ENCODE results near the gene GDPD4.

The GDPD4 gene

DNA sequence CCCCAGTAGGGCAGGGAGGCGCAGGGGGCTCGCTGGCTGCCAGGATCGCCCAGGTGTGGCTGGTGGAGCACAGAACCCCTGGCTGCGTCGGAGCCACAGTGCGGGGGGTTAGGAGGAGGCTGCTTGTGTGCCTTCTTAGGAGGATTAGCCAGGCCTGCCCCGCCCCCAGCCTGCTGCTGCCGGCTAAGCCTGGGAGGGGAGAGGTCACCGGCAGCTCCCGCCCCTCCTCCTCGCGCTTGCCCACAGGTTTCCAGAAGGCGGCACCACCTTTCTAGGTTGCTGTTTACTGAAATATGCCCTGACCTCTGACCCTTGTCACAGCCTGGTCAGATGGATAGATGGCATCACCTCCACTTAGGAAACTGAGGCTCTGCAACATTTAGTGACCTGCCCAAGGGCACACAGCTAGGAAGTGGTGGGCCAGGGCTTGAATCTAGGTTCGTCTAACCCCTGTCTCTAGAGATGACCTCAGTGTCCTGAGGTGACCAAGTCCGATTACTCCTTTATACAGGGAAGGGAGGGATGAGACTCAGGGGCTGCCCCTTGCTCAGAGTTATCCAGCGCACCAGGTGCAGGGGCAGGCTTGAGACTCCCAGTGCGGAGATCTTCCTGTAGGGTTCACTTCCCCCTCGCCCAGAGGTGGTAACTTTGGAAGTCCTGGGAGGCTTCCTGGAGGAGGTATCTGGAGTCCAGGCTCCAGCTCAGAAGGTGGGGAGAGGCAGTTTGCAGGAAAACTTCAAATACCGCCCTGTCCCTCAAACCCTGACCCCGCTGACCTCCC lies 129.4 kb downstream of the GDPD4 start:
- DNase-seq, result peak; percentile 72

DNA sequence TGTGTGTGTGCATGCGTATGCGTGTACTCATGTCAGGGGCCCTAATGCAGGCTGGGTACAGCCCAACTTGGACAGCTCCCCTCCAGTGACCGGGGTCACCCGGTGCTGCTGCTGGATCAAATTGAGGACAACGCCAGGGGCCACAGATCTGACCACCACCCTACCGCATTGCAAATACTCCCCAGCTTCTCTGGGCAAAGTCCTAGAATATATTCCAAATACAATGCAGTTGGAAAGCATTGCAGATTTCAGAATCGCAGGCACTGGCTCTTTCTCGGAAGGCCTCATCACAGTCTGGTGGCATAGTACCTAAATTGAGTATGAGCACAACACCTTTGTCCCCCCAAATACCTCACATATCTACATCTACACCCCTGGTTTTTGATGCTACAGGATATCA lies 130.2 kb downstream of the GDPD4 start:
- no peak for DNase-seq

DNA sequence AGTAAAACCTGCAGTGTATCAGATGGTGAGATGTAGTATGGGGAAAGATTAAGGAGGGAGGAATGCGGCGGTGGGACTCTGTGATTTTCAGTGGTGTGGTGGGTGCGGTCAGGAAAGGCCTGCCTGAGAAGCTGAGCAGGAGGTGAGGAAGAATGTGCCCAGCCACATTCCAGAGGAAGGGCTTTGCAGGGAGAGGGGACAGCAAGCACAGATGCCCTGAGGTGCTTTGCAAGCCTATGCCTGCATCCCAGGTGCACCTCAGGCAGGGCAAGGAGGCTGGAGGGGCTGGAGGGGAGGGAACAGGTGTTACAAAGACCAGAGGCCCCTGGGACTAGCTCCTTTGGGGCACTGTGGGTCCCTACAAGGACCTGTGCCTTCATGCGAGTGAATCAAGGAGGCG lies 131.4 kb downstream of the GDPD4 start:
- no peak for DNase-seq

DNA sequence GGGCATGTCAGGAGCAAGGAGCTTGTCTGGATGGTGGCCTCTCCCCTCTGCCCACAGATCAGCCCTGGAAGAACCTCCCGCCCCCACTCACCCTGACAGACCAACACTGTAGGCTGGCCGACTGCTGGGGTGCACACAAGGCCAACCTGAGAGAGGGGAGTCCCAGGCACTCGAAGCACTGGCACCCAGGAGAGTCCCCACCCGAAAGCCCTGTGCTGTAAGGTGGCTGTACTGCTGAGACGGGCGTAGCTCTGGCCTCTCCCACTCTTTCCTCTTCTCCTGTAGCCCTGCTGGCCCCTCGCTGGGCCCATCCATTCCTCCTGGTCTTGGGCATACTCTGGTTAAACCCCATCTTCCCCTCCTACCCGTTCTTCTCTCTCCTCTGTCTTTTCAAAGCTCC lies 133.7 kb downstream of the GDPD4 start:
- no peak for DNase-seq

DNA sequence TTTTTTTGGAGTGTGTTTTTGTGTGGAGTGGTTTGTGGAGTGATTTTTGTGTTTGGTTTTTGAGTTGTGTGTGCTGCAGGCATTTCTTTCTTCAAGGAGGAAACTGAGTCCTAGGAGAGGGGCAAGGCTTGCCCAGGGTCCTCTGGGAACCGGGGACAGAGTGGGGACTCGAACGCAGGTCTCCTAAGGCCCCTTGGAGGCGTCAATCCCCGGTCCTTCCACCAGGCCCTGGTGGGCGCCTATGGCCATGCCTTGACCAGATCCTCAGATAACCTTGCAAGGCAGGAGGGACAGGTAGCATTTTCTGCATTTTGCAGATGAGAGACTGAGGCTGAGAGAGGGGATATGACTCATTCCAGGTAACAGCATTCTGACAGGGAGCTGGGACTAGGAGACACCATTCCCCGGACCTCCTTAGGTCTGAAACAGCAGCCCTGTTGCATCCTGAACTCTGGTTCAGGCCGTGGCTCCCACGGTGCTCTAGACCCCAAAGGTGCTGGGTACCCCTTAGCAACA lies 134.3 kb downstream of the GDPD4 start:
- no peak for DNase-seq
